HCT116 (cell line): Measurements from ENCODE around the gene GAPT. TPM values are rescaled to one million over a fixed set of nuclear protein-coding genes. Genes with fewer than 3 reads are reported as not detected.

Source experiments
- ATAC-seq: fragments of 200-7000 bp; cut with Tn5 transposase; 2 replicates; pipeline ENCODE4 v1.9.1; 2020; ENCODE audit warnings: mild to moderate bottlenecking, moderate library complexity
- BruUV-seq: library from RNA; stranded (reverse); fragments of 400-500 nt; replicated peaks from 2 replicates; lab custom pipeline; 2021; lab: Mats Ljungman, UMichigan
- CTCF ChIA-PET: fragments of 300-600 bp; sonication (Branson Sonifier 250); formaldehyde crosslinking; loops from one replicate; lab custom pipeline; 2021; ENCODE audit warnings: antibody characterized with exemption; lab: Charles Lee
- POLR2A ChIA-PET: fragments of 300-600, 350-600 bp; sonication (Branson Sonifier 250); formaldehyde crosslinking; loops from one replicate; lab custom pipeline; 2021; ENCODE audit warnings: antibody characterized with exemption; lab: Charles Lee
- RAD21 ChIA-PET, 2 experiments: fragments of 300-600 bp; sonication (Branson Sonifier 250); formaldehyde crosslinking; loops; one replicate each; lab custom pipeline; 2023; ENCODE audit warnings: low total read pairs in 2 of 2; ENCODE audit not compliant: uncharacterized antibody in 2 of 2, unreplicated experiment in 2 of 2, low non-redundant PET in 1 of 2; lab: Charles Lee
- DNase-seq: peaks from one replicate; pipeline ENCODE4 v3.0.0-alpha.2; 2010; ENCODE audit warnings: low read depth, low spot score
- H2AFZ ChIP-seq: fragments of 200-600 bp; shearing (Covaris generic), sonication (generic); 2 replicates; pipeline ENCODE4 v1.6.1; 2017; ENCODE audit warnings: low read depth, mixed run types, mixed read lengths, antibody characterized with exemption, low read length; ENCODE audit not compliant: poor library complexity, severe bottlenecking
- H3K27ac ChIP-seq: 2 replicates; pipeline ENCODE4 v1.5.1; 2012; ENCODE audit warnings: low read depth, low read length
- H3K27me3 ChIP-seq: fragments of 200-600 bp; sonication (generic); 2 replicates; pipeline ENCODE4 v1.6.1; 2016; ENCODE audit warnings: mixed run types, low read length, mixed read lengths; ENCODE audit not compliant: insufficient read depth
- H3K36me3 ChIP-seq, 2 experiments: fragments of 200-500 bp in 1 of 2; fragments of 200-600 bp in 1 of 2; sonication (Bioruptor generic) in 1 of 2; sonication (generic) in 1 of 2; 2 replicates each; pipeline versions ENCODE4 v1.5.1 to v1.6.1; 2014 to 2016; ENCODE audit warnings: low read length in 2 of 2, inconsistent platforms in 1 of 2, mixed read lengths in 1 of 2, mixed run types in 1 of 2; ENCODE audit not compliant: insufficient read depth in 2 of 2, control insufficient read depth in 1 of 2
- H3K4me1 ChIP-seq, 2 experiments: fragments of 200-600 bp in 1 of 2; sonication (generic) in 1 of 2; 2 replicates each; pipeline versions ENCODE4 v1.5.1 to v1.6.1; 2012 to 2017; ENCODE audit warnings: low read length in 2 of 2, inconsistent platforms in 1 of 2, mild to moderate bottlenecking in 1 of 2, mixed read lengths in 1 of 2, mixed run types in 1 of 2, moderate library complexity in 1 of 2; ENCODE audit not compliant: insufficient read depth in 2 of 2, control insufficient read depth in 1 of 2
- H3K4me2 ChIP-seq: fragments of 200-600 bp; sonication (generic); 2 replicates; pipeline ENCODE4 v1.6.1; 2017; ENCODE audit warnings: mixed run types, low read length, mixed read lengths
- H3K4me3 ChIP-seq, 2 experiments: fragments of 200-600 bp in 1 of 2; sonication (generic) in 1 of 2; replicated peaks in 1 of 2; 2 replicates each; pipeline ENCODE4 v1.5.1; 2011 to 2016; ENCODE audit warnings: low read length in 2 of 2, control low read depth in 1 of 2, low read depth in 1 of 2, mild to moderate bottlenecking in 1 of 2, mixed read lengths in 1 of 2, mixed run types in 1 of 2
- H3K79me2 ChIP-seq: fragments of 200-600 bp; sonication (generic); 2 replicates; pipeline ENCODE4 v1.6.1; 2017; ENCODE audit warnings: mild to moderate bottlenecking, mixed run types, low read length, moderate library complexity, mixed read lengths; ENCODE audit not compliant: insufficient read depth
- H3K9ac ChIP-seq: fragments of 200-600 bp; sonication (generic); 2 replicates; pipeline ENCODE4 v1.6.1; 2016; ENCODE audit warnings: low read length, mixed read lengths
- H3K9me2 ChIP-seq: fragments of 200-600 bp; sonication (generic), shearing (Covaris generic); 2 replicates; pipeline ENCODE4 v1.6.1; 2017; ENCODE audit warnings: mixed run types, mild to moderate bottlenecking, moderate library complexity; ENCODE audit not compliant: insufficient read depth
- H3K9me3 ChIP-seq, 2 experiments: fragments of 200-500 bp in 1 of 2; fragments of 200-600 bp in 1 of 2; sonication (Bioruptor generic) in 1 of 2; sonication (generic) in 1 of 2; 2 replicates each; pipeline ENCODE4 v1.6.1; 2014 to 2017; ENCODE audit warnings: low read length in 2 of 2, mixed read lengths in 2 of 2, inconsistent platforms in 1 of 2, low read depth in 1 of 2, mild to moderate bottlenecking in 1 of 2, mixed run types in 1 of 2, moderate library complexity in 1 of 2; ENCODE audit not compliant: control insufficient read depth in 1 of 2, insufficient read depth in 1 of 2
- H4K20me1 ChIP-seq: fragments of 200-600 bp; sonication (generic), shearing (Covaris generic); 2 replicates; pipeline ENCODE4 v1.6.1; 2017; ENCODE audit warnings: mixed run types, mild to moderate bottlenecking, moderate library complexity; ENCODE audit not compliant: insufficient read depth
- CEBPB ChIP-seq: IDR thresholded peaks from 2 replicates; pipeline ENCODE4 v1.6.1; 2012; ENCODE audit warnings: low read depth
- CTCF ChIP-seq, 3 experiments: fragments of 200-600 bp in 1 of 3; sonication (generic) in 1 of 3; IDR thresholded peaks in 2 of 3; conservative IDR thresholded peaks in 1 of 3; 2 replicates each; pipeline ENCODE4 v1.5.1; 2012 to 2017; ENCODE audit warnings: low read depth in 2 of 3, low read length in 2 of 3, antibody characterized with exemption in 1 of 3, borderline replicate concordance in 1 of 3, control low read depth in 1 of 3, mild to moderate bottlenecking in 1 of 3, mixed read lengths in 1 of 3, mixed run types in 1 of 3, moderate library complexity in 1 of 3; ENCODE audit not compliant: insufficient read depth in 1 of 3
- MAX ChIP-seq: IDR thresholded peaks from 2 replicates; pipeline ENCODE4 v1.6.1; 2012
- RAD21 ChIP-seq: IDR thresholded peaks from 2 replicates; pipeline ENCODE4 v1.6.1; 2012; ENCODE audit warnings: low read depth, mild to moderate bottlenecking
- SIN3A ChIP-seq: IDR thresholded peaks from 2 replicates; pipeline ENCODE4 v1.6.1; 2012; ENCODE audit warnings: low read depth
- TCF7L2 ChIP-seq: IDR thresholded peaks from 2 replicates; pipeline ENCODE4 v1.7.0; 2011; ENCODE audit warnings: borderline replicate concordance, inconsistent platforms; ENCODE audit not compliant: insufficient read depth, insufficient read length; ENCODE audit errors: extremely low read depth
- ZFX ChIP-seq: fragments of 450-650 bp; IDR thresholded peaks from 2 replicates; pipeline ENCODE4 v1.6.1; 2017
- intact Hi-C: fragments of 100-400 bp; cut with micrococcal nuclease; formaldehyde crosslinking; loops from 2 replicates; pipeline ENCODE4 v1.10.0; 2022
- total RNA-seq: library from RNA; stranded (reverse); gene quantifications from one replicate; pipeline ENCODE4 v1.2.1, GENCODE V29; 2021; ENCODE audit not compliant: unreplicated experiment

The GAPT gene
- total RNA-seq, 1 experiment from 2014 or later: not detected

DNA sequence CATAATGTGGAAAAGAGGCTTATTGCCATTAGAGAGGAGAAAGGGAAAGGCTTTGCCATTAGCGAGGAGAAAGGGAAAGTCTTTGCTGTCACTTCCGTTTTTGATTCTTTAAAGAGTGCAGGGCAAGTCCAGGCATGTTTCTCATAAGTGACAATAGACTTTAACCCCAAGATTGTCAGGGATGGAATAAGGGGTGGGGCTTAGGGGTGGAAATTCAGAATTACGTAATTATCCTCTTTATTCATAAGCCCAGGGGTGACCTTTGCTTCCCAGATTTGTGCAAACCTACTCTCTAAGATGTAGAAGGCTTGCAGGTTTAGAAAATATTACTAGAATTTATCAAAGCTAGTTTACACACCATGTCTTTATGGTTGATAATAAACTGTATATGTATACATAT lies 29.1 kb upstream of the GAPT start:
- peak overlapping the region; percentile 75 for H2AFZ ChIP-seq
- no peak for ATAC-seq
- peaks cover 8% of the 10 kb centered on the region; the same call in 1 of the 2 replicates for H4K20me1 ChIP-seq
- intact Hi-C loops: loop anchor here (5.0 kb wide), 2 partner anchors 1080 to 1560 kb away; no protein-coding TSS in a partner anchor
- no TSS peak for BruUV-seq
- H3K9me3 ChIP-seq: no peaks in the 10 kb centered on the region
- peaks cover 11 to 49% of the 10 kb centered on the region in 2 experiments for H3K4me1 ChIP-seq
- DNase-seq: peak; percentile 39
- POLR2A ChIA-PET: no interaction called here
- TF ChIP-seq SIN3A (no peak), TCF7L2 (no peak), RAD21 (no peak), MAX (no peak), CEBPB (peak; percentile 37; the same call in 1 of the 2 replicates)
- no peak overlapping the region for H3K4me3 ChIP-seq
- H3K9me2 ChIP-seq: no peaks in the 10 kb centered on the region
- peak overlapping the region; percentile 55; the same call in 1 of the 2 replicates for H3K27ac ChIP-seq
- CTCF ChIA-PET: interaction anchor here (2.7 to 4.5 kb wide), 5 partner anchors 575 to 1164 kb away, joined by 19 to 88 read pairs (median 47); no protein-coding TSS in a partner anchor
- RAD21 ChIA-PET: interaction anchor here (1.8 to 2.5 kb wide), 2 partner anchors 683 to 963 kb away, joined by 8 to 21 read pairs; no protein-coding TSS in a partner anchor
- peak overlapping the region; percentile 5 for H3K9ac ChIP-seq
- H3K4me2 ChIP-seq: peak overlapping the region; percentile 49
- H3K36me3 ChIP-seq: peaks cover 11 to 15% of the 10 kb centered on the region in 2 experiments
- no peaks in the 10 kb centered on the region for H3K27me3 ChIP-seq
- peaks cover 27% of the 10 kb centered on the region for H3K79me2 ChIP-seq

DNA sequence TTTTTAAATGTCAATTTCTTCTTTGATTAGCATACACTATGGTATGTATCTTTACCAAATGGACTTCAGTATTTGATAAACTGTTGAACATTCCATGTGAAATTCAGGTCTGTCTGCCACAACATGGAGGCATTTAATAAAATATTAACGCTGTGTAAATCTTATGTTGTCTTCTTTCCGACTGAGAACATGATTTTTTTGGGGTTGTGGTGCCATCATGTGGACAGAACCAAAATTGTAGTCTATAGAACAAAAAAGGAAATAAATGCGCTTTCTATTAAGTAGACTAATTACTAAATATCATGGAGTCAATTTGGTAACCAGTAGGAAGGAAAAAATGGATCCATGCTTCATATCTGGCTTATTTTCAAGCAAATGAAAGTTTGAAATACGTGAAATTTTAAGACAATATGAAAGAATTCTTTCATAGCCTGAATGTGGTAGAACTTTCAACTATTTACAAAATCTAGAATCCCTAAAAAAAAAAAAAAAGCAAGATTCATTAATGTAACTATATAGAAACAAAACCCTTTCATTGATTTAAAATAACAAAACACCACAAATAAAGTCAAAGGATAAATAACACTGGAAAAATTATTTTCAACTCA lies 28.5 kb upstream of the GAPT start:
- TF ChIP-seq CTCF (IDR thresholded peaks at IDR 0.05 in 2 of 3, conservative IDR thresholded peaks at IDR 0.05 in 1 of 3; ENCODE audit: borderline replicate concordance in 1 of 3, insufficient read depth in 1 of 3, low read depth in 2 of 3, low read length in 2 of 3) (peak; percentile 20 to 67 (median 61); a peak in 4 of 6 replicates), RAD21 (peak; percentile 83), ZFX (no peak)
- TF ChIP-seq, all 23 proteins: peak for 2
- POLR2A ChIA-PET: interaction anchor here (0.7 kb wide), 1 partner anchor 1006 kb away, joined by 4 read pairs; no protein-coding TSS in a partner anchor
- Histone ChIP-seq H3K27ac (peak overlapping the region; percentile 55; the same call in 1 of the 2 replicates), H3K27me3 (no peaks in the 10 kb centered on the region), H3K79me2 (peaks cover 21% of the 10 kb centered on the region), H3K9me2 (no peaks in the 10 kb centered on the region), H3K9ac (peak overlapping the region; percentile 5; the same call in 1 of the 2 replicates), H4K20me1 (peaks cover 5% of the 10 kb centered on the region; the same call in 1 of the 2 replicates), H3K4me2 (peak overlapping the region; percentile 49), H2AFZ (peak overlapping the region; percentile 75), H3K36me3 (peaks cover 5 to 9% of the 10 kb centered on the region in 2 experiments; a peak in 3 of 4 replicates), H3K4me1 (peaks cover 13 to 48% of the 10 kb centered on the region in 2 experiments), H3K4me3 (no peak overlapping the region), H3K9me3 (no peaks in the 10 kb centered on the region)
- intact Hi-C loops: loop anchor here (5.0 kb wide), 2 partner anchors 1080 to 1560 kb away; no protein-coding TSS in a partner anchor
- CTCF ChIA-PET: interaction anchor here (0.7 to 4.5 kb wide), 4 partner anchors 683 to 1165 kb away, joined by 4 to 50 read pairs (median 24); no protein-coding TSS in a partner anchor
- RAD21 ChIA-PET: interaction anchor here (0.7 to 1.0 kb wide), 2 partner anchors 575 to 964 kb away, joined by 3 to 4 read pairs; no protein-coding TSS in a partner anchor
- BruUV-seq: no TSS peak
- DNase-seq: peak; percentile 61
- ATAC-seq: no peak
